NCI-H2196 treated with DMSO at 0.1 percent for 48 hours (cell line): ENCODE results near the gene SKIC2.
"Not testable (repeated sequence)": the region's sequence is repeated elsewhere in the genome, so short reads cannot be mapped to it uniquely, and the experiment has no call there.

Experiments used
- DNase-seq: peaks from one replicate; lab custom pipeline; 2025; ENCODE audit not compliant: unreplicated experiment; lab: John Stamatoyannopoulos, UW

SKIC2 gene

GRCh38 chr6:32003301-32003700 is 44.3 kb downstream of the SKIC2 start:
- DNase-seq = not testable (repeated sequence)

- DNase-seq = not testable (repeated sequence)
Observed at GRCh38 chr6:32004393-32004792, 45.4 kb downstream of the SKIC2 start.

- DNase-seq = not testable (repeated sequence)
Observed at GRCh38 chr6:32004864-32005537, 46.0 kb downstream of the SKIC2 start.

GRCh38 chr6:32005538-32005880 is 46.5 kb downstream of the SKIC2 start:
- not testable (repeated sequence) for DNase-seq

- not testable (repeated sequence) for DNase-seq
Observed at GRCh38 chr6:32005991-32006529, 47.1 kb downstream of the SKIC2 start.

- not testable (repeated sequence) for DNase-seq
Observed at GRCh38 chr6:32007086-32007485, 48.1 kb downstream of the SKIC2 start.

- DNase-seq = not testable (repeated sequence)
Observed at GRCh38 chr6:32008037-32008436, 49.1 kb downstream of the SKIC2 start.

GRCh38 chr6:32008616-32009015 is 49.6 kb downstream of the SKIC2 start:
- DNase-seq = not testable (repeated sequence)

GRCh38 chr6:32009537-32009936 is 50.6 kb downstream of the SKIC2 start:
- not testable (repeated sequence) for DNase-seq

- DNase-seq = not testable (repeated sequence)
Observed at GRCh38 chr6:32010856-32011530, 52.0 kb downstream of the SKIC2 start.

- not testable (repeated sequence) for DNase-seq
Observed at GRCh38 chr6:32012941-32013617, 54.1 kb downstream of the SKIC2 start.

- not testable (repeated sequence) for DNase-seq
Observed at GRCh38 chr6:32013738-32014137, 54.8 kb downstream of the SKIC2 start.

- not testable (repeated sequence) for DNase-seq
Observed at GRCh38 chr6:32014547-32014946, 55.6 kb downstream of the SKIC2 start, which contains the start of gene C4B. Gene C4B (plus strand): TSS chr6:32014795. CDS start chr6:32014846, 51 bp downstream.
